ENCODE results near the gene CEP41. TPM values are rescaled to one million over a fixed set of nuclear protein-coding genes. Genes with fewer than 3 reads are reported as not detected.

The CEP41 gene
- total RNA-seq, 2 donors from 2014 or later = 11.4 to 13.0 TPM

DNA sequence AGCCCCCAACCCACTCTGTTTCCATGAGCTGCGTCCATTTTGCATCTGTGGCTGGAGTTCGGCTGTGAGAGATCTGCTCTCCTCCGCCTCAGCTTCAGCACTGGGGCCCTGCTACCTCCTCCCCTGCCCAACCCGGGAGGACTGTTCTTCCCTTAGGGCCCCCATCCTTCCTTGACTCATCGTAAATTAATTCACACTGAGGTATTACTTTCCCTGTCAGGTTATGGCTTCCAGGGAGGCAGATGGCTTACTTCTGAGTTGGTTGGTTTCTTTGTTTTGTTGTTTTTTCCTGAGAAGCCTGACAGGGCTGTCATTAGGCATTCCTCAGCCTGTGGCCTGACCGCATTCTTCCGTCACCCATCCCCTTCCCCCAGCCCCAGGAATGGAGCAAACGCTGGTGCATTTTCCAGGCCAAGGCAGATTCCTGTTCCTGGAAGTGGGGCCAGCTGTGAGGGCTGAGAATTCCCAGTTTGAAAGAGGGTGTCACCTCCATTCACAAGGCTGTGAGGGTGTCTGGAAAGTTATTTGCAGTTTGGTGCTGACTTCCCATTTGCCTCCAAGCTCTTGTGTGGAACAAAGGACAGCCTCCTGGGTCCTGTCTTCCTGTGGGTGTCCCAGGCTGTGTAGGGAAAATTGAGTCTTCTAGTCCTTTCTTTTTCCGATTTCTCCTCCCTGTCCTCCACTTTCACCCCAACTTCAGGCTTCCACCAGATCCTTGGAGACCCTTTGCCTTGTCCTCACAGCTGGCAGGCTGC lies 84.5 kb downstream of the CEP41 start:
- Mint-ChIP-seq H3K36me3 (ENCODE audit: low read depth) (no peaks in the 10 kb centered on the region), H3K4me3 (no peak overlapping the region), H3K9me3 (peaks cover 8% of the 10 kb centered on the region), H3K4me1 (peaks cover 21% of the 10 kb centered on the region), H3K27ac (peak overlapping the region; percentile 67), H3K27me3 (ENCODE audit: insufficient read depth) (peaks cover 6% of the 10 kb centered on the region)
- no peak overlapping the region for H3K4me3 ChIP-seq (ENCODE audit: low read length)
- H3K4me1 ChIP-seq (ENCODE audit: control insufficient read depth, insufficient read depth, low read length) = no peaks in the 10 kb centered on the region
- H3K9me3 ChIP-seq (ENCODE audit: control insufficient read depth, low read length) = no peaks in the 10 kb centered on the region
- TF ChIP-seq, protein P1, sequence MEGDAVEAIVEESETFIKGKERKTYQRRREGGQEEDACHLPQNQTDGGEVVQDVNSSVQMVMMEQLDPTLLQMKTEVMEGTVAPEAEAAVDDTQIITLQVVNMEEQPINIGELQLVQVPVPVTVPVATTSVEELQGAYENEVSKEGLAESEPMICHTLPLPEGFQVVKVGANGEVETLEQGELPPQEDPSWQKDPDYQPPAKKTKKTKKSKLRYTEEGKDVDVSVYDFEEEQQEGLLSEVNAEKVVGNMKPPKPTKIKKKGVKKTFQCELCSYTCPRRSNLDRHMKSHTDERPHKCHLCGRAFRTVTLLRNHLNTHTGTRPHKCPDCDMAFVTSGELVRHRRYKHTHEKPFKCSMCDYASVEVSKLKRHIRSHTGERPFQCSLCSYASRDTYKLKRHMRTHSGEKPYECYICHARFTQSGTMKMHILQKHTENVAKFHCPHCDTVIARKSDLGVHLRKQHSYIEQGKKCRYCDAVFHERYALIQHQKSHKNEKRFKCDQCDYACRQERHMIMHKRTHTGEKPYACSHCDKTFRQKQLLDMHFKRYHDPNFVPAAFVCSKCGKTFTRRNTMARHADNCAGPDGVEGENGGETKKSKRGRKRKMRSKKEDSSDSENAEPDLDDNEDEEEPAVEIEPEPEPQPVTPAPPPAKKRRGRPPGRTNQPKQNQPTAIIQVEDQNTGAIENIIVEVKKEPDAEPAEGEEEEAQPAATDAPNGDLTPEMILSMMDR (conservative IDR thresholded peaks at IDR 0.05) = no peak
- WGBS, 2 experiments (ENCODE audit: insufficient coverage in 1 of 2, insufficient read length in 1 of 2) = 58 to 62% methylated on average over 5 to 9 of the region's 9 CpGs
- no peak overlapping the region for H3K9ac ChIP-seq (ENCODE audit: extremely low read depth, low read length, poor library complexity, severe bottlenecking)
- no peaks in the 10 kb centered on the region for H3K36me3 ChIP-seq (ENCODE audit: control insufficient read depth, insufficient read depth, low read length)
- peaks cover 6% of the 10 kb centered on the region for H3K27me3 ChIP-seq (ENCODE audit: control insufficient read depth, insufficient read depth, low read length, poor library complexity, severe bottlenecking)
- peak; percentile 94 for DNase-seq
- peak overlapping the region; percentile 90 for H3K27ac ChIP-seq (ENCODE audit: low read depth, low read length)

- no peaks in the 10 kb centered on the region for H3K9me3 Mint-ChIP-seq
- no peaks in the 10 kb centered on the region for H3K36me3 ChIP-seq (ENCODE audit: control insufficient read depth, insufficient read depth, low read length)
- 90 to 91% methylated on average over 6 to 7 of the region's 7 CpGs for WGBS, 2 experiments (ENCODE audit: insufficient coverage in 1 of 2, insufficient read length in 1 of 2)
- no peak overlapping the region for H3K9ac ChIP-seq (ENCODE audit: extremely low read depth, low read length, poor library complexity, severe bottlenecking)
- DNase-seq = no peak
- no peak overlapping the region for H3K27ac ChIP-seq (ENCODE audit: low read depth, low read length)
- H3K4me3 ChIP-seq (ENCODE audit: low read length) = no peak overlapping the region
- H3K4me1 Mint-ChIP-seq = peaks cover 33% of the 10 kb centered on the region
- H3K9me3 ChIP-seq (ENCODE audit: control insufficient read depth, low read length) = no peaks in the 10 kb centered on the region
- H3K27me3 Mint-ChIP-seq (ENCODE audit: insufficient read depth) = peaks cover 10% of the 10 kb centered on the region
- no peak overlapping the region for H3K4me3 Mint-ChIP-seq
- no peak overlapping the region for H3K27ac Mint-ChIP-seq
- TF ChIP-seq, protein P1 (conservative IDR thresholded peaks at IDR 0.05) = no peak
- peaks cover 6% of the 10 kb centered on the region for H3K27me3 ChIP-seq (ENCODE audit: control insufficient read depth, insufficient read depth, low read length, poor library complexity, severe bottlenecking)
- H3K36me3 Mint-ChIP-seq (ENCODE audit: low read depth) = no peaks in the 10 kb centered on the region
- peaks cover 5% of the 10 kb centered on the region for H3K4me1 ChIP-seq (ENCODE audit: control insufficient read depth, insufficient read depth, low read length)
Observed at GRCh38 chr7:130353196-130353595, 87.6 kb downstream of the CEP41 start.

- no peak overlapping the region for H3K9ac ChIP-seq (ENCODE audit: extremely low read depth, low read length, poor library complexity, severe bottlenecking)
- Mint-ChIP-seq H3K4me1 (peaks cover 33% of the 10 kb centered on the region), H3K9me3 (no peaks in the 10 kb centered on the region), H3K27me3 (ENCODE audit: insufficient read depth) (peaks cover 11% of the 10 kb centered on the region), H3K4me3 (no peak overlapping the region), H3K27ac (no peak overlapping the region), H3K36me3 (ENCODE audit: low read depth) (no peaks in the 10 kb centered on the region)
- H3K4me1 ChIP-seq (ENCODE audit: control insufficient read depth, insufficient read depth, low read length) = peaks cover 5% of the 10 kb centered on the region
- no peaks in the 10 kb centered on the region for H3K36me3 ChIP-seq (ENCODE audit: control insufficient read depth, insufficient read depth, low read length)
- peaks cover 6% of the 10 kb centered on the region for H3K27me3 ChIP-seq (ENCODE audit: control insufficient read depth, insufficient read depth, low read length, poor library complexity, severe bottlenecking)
- H3K4me3 ChIP-seq (ENCODE audit: low read length) = no peak overlapping the region
- TF ChIP-seq, protein P1 (conservative IDR thresholded peaks at IDR 0.05) = no peak
- H3K9me3 ChIP-seq (ENCODE audit: control insufficient read depth, low read length) = no peaks in the 10 kb centered on the region
- peak overlapping the region; percentile 97 for H3K27ac ChIP-seq (ENCODE audit: low read depth, low read length)
- 65 to 80% methylated on average over 16 to 20 of the region's 20 CpGs for WGBS, 2 experiments (ENCODE audit: insufficient coverage in 1 of 2, insufficient read length in 1 of 2)
- no peak for DNase-seq
Observed at GRCh38 chr7:130352194-130353074, 88.4 kb downstream of the CEP41 start.

Measured in endodermal cell (in vitro differentiated cells).